ENCODE data around the gene VWA5B1. TPM values are rescaled to one million over a fixed set of nuclear protein-coding genes. Genes with fewer than 3 reads are reported as not detected.
"Not testable (repeated sequence)": the region's sequence is repeated elsewhere in the genome, so short reads cannot be mapped to it uniquely, and the experiment has no call there.

Gene VWA5B1
- total RNA-seq, 2 donors from 2014 or later = 0.44 TPM; not detected in 1

- no peaks in the 10 kb centered on the region for H3K36me3 ChIP-seq (ENCODE audit: control insufficient read depth, insufficient read depth, low read length)
- H3K9ac ChIP-seq (ENCODE audit: extremely low read depth, low read length, poor library complexity, severe bottlenecking) = no peak overlapping the region
- H3K4me1 ChIP-seq (ENCODE audit: control insufficient read depth, insufficient read depth, low read length) = no peaks in the 10 kb centered on the region
- 81 to 90% methylated on average over 3 to 6 of the region's 6 CpGs for WGBS, 2 experiments (ENCODE audit: insufficient coverage in 1 of 2, insufficient read length in 1 of 2)
- TF ChIP-seq, protein P1, sequence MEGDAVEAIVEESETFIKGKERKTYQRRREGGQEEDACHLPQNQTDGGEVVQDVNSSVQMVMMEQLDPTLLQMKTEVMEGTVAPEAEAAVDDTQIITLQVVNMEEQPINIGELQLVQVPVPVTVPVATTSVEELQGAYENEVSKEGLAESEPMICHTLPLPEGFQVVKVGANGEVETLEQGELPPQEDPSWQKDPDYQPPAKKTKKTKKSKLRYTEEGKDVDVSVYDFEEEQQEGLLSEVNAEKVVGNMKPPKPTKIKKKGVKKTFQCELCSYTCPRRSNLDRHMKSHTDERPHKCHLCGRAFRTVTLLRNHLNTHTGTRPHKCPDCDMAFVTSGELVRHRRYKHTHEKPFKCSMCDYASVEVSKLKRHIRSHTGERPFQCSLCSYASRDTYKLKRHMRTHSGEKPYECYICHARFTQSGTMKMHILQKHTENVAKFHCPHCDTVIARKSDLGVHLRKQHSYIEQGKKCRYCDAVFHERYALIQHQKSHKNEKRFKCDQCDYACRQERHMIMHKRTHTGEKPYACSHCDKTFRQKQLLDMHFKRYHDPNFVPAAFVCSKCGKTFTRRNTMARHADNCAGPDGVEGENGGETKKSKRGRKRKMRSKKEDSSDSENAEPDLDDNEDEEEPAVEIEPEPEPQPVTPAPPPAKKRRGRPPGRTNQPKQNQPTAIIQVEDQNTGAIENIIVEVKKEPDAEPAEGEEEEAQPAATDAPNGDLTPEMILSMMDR (conservative IDR thresholded peaks at IDR 0.05) = peak; percentile 54
- Mint-ChIP-seq H3K4me1 (peaks cover 4% of the 10 kb centered on the region), H3K27ac (no peak overlapping the region), H3K4me3 (no peak overlapping the region), H3K36me3 (ENCODE audit: low read depth) (no peaks in the 10 kb centered on the region), H3K9me3 (peaks cover 12% of the 10 kb centered on the region), H3K27me3 (ENCODE audit: insufficient read depth) (peaks cover 15% of the 10 kb centered on the region)
- peaks cover 7% of the 10 kb centered on the region for H3K27me3 ChIP-seq (ENCODE audit: control insufficient read depth, insufficient read depth, low read length, poor library complexity, severe bottlenecking)
- peaks cover 16% of the 10 kb centered on the region for H3K9me3 ChIP-seq (ENCODE audit: control insufficient read depth, low read length)
- no peak overlapping the region for H3K27ac ChIP-seq (ENCODE audit: low read depth, low read length)
- DNase-seq = no peak
- no peak overlapping the region for H3K4me3 ChIP-seq (ENCODE audit: low read length)
These were observed 24.0 kb upstream of the VWA5B1 start for GRCh38 chr1:20266642-20267041.

DNA sequence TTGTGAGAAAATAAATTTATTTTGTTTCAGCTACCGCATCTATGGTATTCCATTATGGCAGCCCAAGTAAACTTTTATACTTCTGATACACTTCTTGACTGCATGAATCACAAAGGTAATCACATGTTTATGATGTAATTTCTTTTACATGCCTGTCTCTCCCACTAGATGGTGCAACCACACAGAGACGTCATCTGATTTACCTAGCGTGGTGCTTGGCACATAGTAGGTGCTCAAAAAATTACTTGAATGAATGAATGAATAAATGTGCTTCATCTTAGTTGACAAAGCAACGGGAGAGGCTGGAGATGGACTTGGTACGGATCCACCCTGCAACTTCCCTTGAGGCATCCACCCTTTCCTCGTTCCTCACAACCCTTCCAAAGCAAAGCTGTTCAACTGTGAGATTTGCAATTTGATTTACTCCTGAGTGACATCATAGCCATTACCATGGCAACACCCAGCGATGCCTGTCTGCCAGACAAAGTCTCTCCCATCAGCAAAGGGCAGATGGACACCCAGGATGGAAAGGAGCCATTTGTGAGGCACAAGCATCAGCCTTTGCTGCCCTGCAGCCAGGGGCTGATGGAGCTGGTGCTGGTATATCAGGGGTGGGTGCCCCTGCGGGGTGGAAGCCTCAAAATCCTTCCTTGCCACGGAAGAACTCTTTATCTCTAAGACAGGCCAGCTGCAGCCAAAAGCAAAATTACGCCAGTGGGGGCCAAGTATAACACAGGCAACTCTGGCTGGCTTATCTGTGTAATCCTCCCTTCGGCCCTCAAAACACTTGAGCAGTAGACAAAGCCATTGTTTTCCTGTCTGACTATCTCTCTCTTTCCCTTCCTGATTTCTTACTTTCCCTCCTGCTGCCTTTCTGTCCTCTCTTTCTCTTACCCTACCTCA lies 18.9 kb upstream of the VWA5B1 start:
- Histone ChIP-seq H3K4me1 (ENCODE audit: control insufficient read depth, insufficient read depth, low read length) (peaks cover 7% of the 10 kb centered on the region), H3K27ac (ENCODE audit: low read depth, low read length) (peak overlapping the region; percentile 61), H3K36me3 (ENCODE audit: control insufficient read depth, insufficient read depth, low read length) (no peaks in the 10 kb centered on the region), H3K27me3 (ENCODE audit: control insufficient read depth, insufficient read depth, low read length, poor library complexity, severe bottlenecking) (peaks cover 6% of the 10 kb centered on the region), H3K9ac (ENCODE audit: extremely low read depth, low read length, poor library complexity, severe bottlenecking) (no peak overlapping the region), H3K9me3 (ENCODE audit: control insufficient read depth, low read length) (peaks cover 16% of the 10 kb centered on the region), H3K4me3 (ENCODE audit: low read length) (no peak overlapping the region)
- Mint-ChIP-seq H3K27me3 (ENCODE audit: insufficient read depth) (peaks cover 29% of the 10 kb centered on the region), H3K4me3 (no peak overlapping the region), H3K4me1 (peaks cover 13% of the 10 kb centered on the region), H3K36me3 (ENCODE audit: low read depth) (no peaks in the 10 kb centered on the region), H3K27ac (no peak overlapping the region), H3K9me3 (peaks cover 14% of the 10 kb centered on the region)
- TF ChIP-seq, protein P1 (conservative IDR thresholded peaks at IDR 0.05) = peak; percentile 47
- 83 to 87% methylated on average over 9 to 11 of the region's 11 CpGs for WGBS, 2 experiments (ENCODE audit: insufficient coverage in 1 of 2, insufficient read length in 1 of 2)
- DNase-seq = no peak

- not testable (repeated sequence) for H3K9ac ChIP-seq (ENCODE audit: extremely low read depth, low read length, poor library complexity, severe bottlenecking)
- H3K27me3 Mint-ChIP-seq (ENCODE audit: insufficient read depth) = peaks cover 40% of the 10 kb centered on the region
These were observed 17.0 kb upstream of the VWA5B1 start for GRCh38 chr1:20273716-20274115.

More at GRCh38 chr1:20273716-20274115, 17.0 kb upstream of the VWA5B1 start:
- H3K4me3 Mint-ChIP-seq; H3K4me1 ChIP-seq (ENCODE audit: control insufficient read depth, insufficient read depth, low read length); H3K27ac ChIP-seq (ENCODE audit: low read depth, low read length); H3K36me3 ChIP-seq (ENCODE audit: control insufficient read depth, insufficient read depth, low read length); H3K27ac Mint-ChIP-seq; H3K27me3 ChIP-seq (ENCODE audit: control insufficient read depth, insufficient read depth, low read length, poor library complexity, severe bottlenecking); H3K36me3 Mint-ChIP-seq (ENCODE audit: low read depth); DNase-seq; H3K4me3 ChIP-seq (ENCODE audit: low read length): not testable (repeated sequence)
- peaks cover 16% of the 10 kb centered on the region for H3K9me3 ChIP-seq (ENCODE audit: control insufficient read depth, low read length)
- peaks cover 21% of the 10 kb centered on the region for H3K4me1 Mint-ChIP-seq
- peaks cover 14% of the 10 kb centered on the region for H3K9me3 Mint-ChIP-seq
